ENCODE data around the gene GPN2. TPM values are rescaled to one million over a fixed set of nuclear protein-coding genes. Genes with fewer than 3 reads are reported as not detected.

Gene GPN2
- total RNA-seq, 4 donors from 2014 or later, result 10.4 to 17.3 (median 12.8) TPM

- Histone ChIP-seq H3K4me1 (peaks cover 0 to 9% (median 0%) of the 10 kb centered on the region in 3 donors), H3K27me3 (no peaks in the 10 kb centered on the region), H3K9me3 (no peaks in the 10 kb centered on the region), H3K27ac (no peak overlapping the region), H3K4me3 (no peak overlapping the region), H3K36me3 (peaks cover 0 to 61% of the 10 kb centered on the region in 2 donors)
- TF ChIP-seq, protein P1, sequence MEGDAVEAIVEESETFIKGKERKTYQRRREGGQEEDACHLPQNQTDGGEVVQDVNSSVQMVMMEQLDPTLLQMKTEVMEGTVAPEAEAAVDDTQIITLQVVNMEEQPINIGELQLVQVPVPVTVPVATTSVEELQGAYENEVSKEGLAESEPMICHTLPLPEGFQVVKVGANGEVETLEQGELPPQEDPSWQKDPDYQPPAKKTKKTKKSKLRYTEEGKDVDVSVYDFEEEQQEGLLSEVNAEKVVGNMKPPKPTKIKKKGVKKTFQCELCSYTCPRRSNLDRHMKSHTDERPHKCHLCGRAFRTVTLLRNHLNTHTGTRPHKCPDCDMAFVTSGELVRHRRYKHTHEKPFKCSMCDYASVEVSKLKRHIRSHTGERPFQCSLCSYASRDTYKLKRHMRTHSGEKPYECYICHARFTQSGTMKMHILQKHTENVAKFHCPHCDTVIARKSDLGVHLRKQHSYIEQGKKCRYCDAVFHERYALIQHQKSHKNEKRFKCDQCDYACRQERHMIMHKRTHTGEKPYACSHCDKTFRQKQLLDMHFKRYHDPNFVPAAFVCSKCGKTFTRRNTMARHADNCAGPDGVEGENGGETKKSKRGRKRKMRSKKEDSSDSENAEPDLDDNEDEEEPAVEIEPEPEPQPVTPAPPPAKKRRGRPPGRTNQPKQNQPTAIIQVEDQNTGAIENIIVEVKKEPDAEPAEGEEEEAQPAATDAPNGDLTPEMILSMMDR (IDR thresholded peaks at IDR 0.05), result no peak
- TF ChIP-seq POLR2AphosphoS5 (IDR thresholded peaks at IDR 0.05) (no peak), EP300 (IDR thresholded peaks at IDR 0.05) (no peak), POLR2A (IDR thresholded peaks at IDR 0.05) (no peak)
- 50 to 83% methylated on average over 4 to 5 of the region's 8 CpGs for WGBS, 2 donors (ENCODE audit: low coverage in 1 of 2)
- ATAC-seq, result no peak
Observed at GRCh38 chr1:26857473-26858060, 32.5 kb downstream of the GPN2 start.

DNA sequence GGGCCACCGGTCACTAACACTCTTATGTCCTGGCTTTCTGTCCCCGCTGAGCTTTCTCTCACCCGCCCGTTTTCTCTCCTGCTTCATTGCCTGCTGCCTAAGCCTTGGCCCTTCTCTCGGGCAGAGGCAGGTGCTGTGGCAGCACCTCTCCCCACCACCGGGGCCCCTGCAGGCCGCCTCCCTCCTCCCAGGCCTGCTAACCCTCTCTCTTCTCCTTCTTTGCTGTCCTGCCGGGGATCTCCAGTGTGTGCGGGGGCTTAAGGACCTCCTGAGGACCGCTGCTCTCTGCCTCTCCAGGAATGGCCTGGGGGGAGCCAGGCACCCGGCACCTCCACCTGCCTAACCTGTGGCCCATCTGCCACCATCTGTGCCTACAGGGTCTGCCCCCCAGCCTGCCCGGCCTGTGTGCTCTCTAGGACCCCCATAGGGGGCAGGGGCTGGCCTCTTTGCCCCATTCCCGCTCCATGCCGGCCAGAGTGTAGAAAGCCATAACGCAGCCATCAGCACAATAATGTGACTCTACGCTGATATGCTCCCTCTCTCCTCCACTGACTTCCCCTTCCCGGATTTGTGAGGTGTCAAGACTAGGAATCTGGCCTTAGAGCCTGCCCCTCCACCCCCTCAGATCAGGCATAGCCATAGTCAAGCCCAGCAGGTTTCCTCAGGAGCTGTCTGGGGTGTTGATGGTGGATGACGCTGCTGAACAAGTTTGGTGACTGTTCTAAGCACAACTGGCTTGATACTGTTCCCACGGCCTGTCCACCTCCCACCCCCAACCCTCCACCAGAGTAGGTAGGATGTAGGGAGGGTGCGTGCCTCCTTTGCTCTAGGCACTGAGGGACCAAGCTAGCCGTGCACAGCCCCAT is 33.2 kb downstream of the GPN2 start:
- no peak overlapping the region for H3K27ac ChIP-seq
- peaks cover 0 to 9% (median 0%) of the 10 kb centered on the region in 3 donors for H3K4me1 ChIP-seq
- no peaks in the 10 kb centered on the region for H3K9me3 ChIP-seq
- no peaks in the 10 kb centered on the region for H3K27me3 ChIP-seq
- H3K36me3 ChIP-seq, result peaks cover 0 to 68% of the 10 kb centered on the region in 2 donors
- no peak overlapping the region for H3K4me3 ChIP-seq
- no peak for ATAC-seq
- TF ChIP-seq EP300 (IDR thresholded peaks at IDR 0.05) (no peak), POLR2A (IDR thresholded peaks at IDR 0.05) (no peak), POLR2AphosphoS5 (IDR thresholded peaks at IDR 0.05) (no peak)
- TF ChIP-seq, protein P1 (IDR thresholded peaks at IDR 0.05), result no peak
- 83 to 90% methylated on average over 2 to 8 of the region's 21 CpGs for WGBS, 2 donors (ENCODE audit: low coverage in 1 of 2)

- H3K27me3 ChIP-seq, result no peaks in the 10 kb centered on the region
- no peaks in the 10 kb centered on the region for H3K9me3 ChIP-seq
- H3K4me3 ChIP-seq, result no peak overlapping the region
- TF ChIP-seq, protein P1 (IDR thresholded peaks at IDR 0.05), result no peak
- no peak for TF ChIP-seq POLR2AphosphoS5 (IDR thresholded peaks at IDR 0.05)
- TF ChIP-seq EP300 (IDR thresholded peaks at IDR 0.05), result no peak
- no peak for TF ChIP-seq POLR2A (IDR thresholded peaks at IDR 0.05)
- WGBS, 2 donors (ENCODE audit: low coverage in 1 of 2), result 60% methylated on average over 3 of the region's 11 CpGs; no CpG with 5 or more reads in 1 of the 2 donors
- peaks cover 0 to 9% (median 0%) of the 10 kb centered on the region in 3 donors for H3K4me1 ChIP-seq
- peaks cover 0 to 75% of the 10 kb centered on the region in 2 donors for H3K36me3 ChIP-seq
- no peak for ATAC-seq
- no peak overlapping the region for H3K27ac ChIP-seq
Observed at GRCh38 chr1:26856181-26856580, 33.9 kb downstream of the GPN2 start.

GRCh38 chr1:26855636-26856035 is 34.4 kb downstream of the GPN2 start:
- TF ChIP-seq, protein P1 (IDR thresholded peaks at IDR 0.05), result no peak
- TF ChIP-seq POLR2A (IDR thresholded peaks at IDR 0.05) (no peak), EP300 (IDR thresholded peaks at IDR 0.05) (no peak), POLR2AphosphoS5 (IDR thresholded peaks at IDR 0.05) (no peak)
- Histone ChIP-seq H3K36me3 (peaks cover 0 to 80% of the 10 kb centered on the region in 2 donors), H3K4me1 (peaks cover 0 to 9% (median 0%) of the 10 kb centered on the region in 3 donors), H3K27me3 (no peaks in the 10 kb centered on the region), H3K4me3 (no peak overlapping the region), H3K27ac (no peak overlapping the region), H3K9me3 (no peaks in the 10 kb centered on the region)
- ATAC-seq, result no peak
- WGBS, 2 donors (ENCODE audit: low coverage in 1 of 2), result 84 to 89% methylated on average over 3 of the region's 4 CpGs
